K562 (cell line): ENCODE measurements around the gene RSPO1.

Experiments used
- MAX ChIP-seq: sonication (generic); formaldehyde crosslinking; IDR thresholded peaks from 2 replicates; pipeline ENCODE4 v1.9.0; 2022; ENCODE audit warnings: mild to moderate bottlenecking, missing genetic modification reagents
- NR2C2 ChIP-seq, 2 experiments: fragments of 200-800 bp in 1 of 2; sonication (Bioruptor generic) in 1 of 2; sonication (generic) in 1 of 2; formaldehyde crosslinking in 1 of 2; IDR thresholded peaks; 2 replicates each; pipeline versions ENCODE4 v1.6.1 to v1.8.0; 2016 to 2022; ENCODE audit warnings: mild to moderate bottlenecking in 1 of 2, missing compliant biosample characterization in 1 of 2, missing genetic modification characterization in 1 of 2, missing genetic modification reagents in 1 of 2
- POLR2AphosphoS5 ChIP-seq: IDR thresholded peaks from 2 replicates; pipeline ENCODE4 v1.6.1; 2011; ENCODE audit warnings: mild to moderate bottlenecking, low read depth, low read length, moderate library complexity; ENCODE audit not compliant: control insufficient read depth, insufficient read depth
- XRCC5 ChIP-seq: fragments of 200-400 bp; formaldehyde crosslinking; IDR thresholded peaks from 2 replicates; pipeline ENCODE4 v1.6.1; 2017; ENCODE audit warnings: low read depth, mild to moderate bottlenecking, low read length
- TF ChIP-seq, protein P1 (sequence below): sonication (generic); formaldehyde crosslinking; IDR thresholded peaks from 2 replicates; pipeline ENCODE4 v1.8.1; 2023; ENCODE audit warnings: mild to moderate bottlenecking, missing genetic modification reagents

DNA sequence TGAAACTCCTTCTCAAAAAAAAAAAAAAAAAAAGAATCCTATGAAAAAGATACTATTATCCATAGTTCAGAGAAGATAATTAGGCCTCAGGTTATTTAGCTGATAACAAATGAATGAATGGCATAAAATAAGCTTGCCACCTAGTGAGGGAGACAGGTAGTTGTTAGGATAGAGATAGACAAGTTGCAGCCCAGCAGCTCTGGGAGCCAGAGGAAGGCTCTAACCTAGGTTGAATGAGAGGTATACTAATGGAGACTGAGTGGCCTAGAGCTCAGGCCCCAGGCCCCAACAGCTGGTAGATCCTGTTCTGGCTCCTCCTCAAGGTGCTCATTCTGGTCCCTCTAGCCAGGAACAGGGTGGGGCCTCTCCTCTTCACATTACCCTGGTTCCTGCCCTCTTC is 20.6 kb upstream of the RSPO1 start:
- TF ChIP-seq NR2C2 (CRISPR knock-in tag; IDR thresholded peaks at IDR 0.05) (no peak), NR2C2 (tag; IDR thresholded peaks at IDR 0.05) (no peak), POLR2AphosphoS5 (no peak), XRCC5 (no peak), MAX (CRISPR knock-in tag) (no peak)
- TF ChIP-seq, protein P1, sequence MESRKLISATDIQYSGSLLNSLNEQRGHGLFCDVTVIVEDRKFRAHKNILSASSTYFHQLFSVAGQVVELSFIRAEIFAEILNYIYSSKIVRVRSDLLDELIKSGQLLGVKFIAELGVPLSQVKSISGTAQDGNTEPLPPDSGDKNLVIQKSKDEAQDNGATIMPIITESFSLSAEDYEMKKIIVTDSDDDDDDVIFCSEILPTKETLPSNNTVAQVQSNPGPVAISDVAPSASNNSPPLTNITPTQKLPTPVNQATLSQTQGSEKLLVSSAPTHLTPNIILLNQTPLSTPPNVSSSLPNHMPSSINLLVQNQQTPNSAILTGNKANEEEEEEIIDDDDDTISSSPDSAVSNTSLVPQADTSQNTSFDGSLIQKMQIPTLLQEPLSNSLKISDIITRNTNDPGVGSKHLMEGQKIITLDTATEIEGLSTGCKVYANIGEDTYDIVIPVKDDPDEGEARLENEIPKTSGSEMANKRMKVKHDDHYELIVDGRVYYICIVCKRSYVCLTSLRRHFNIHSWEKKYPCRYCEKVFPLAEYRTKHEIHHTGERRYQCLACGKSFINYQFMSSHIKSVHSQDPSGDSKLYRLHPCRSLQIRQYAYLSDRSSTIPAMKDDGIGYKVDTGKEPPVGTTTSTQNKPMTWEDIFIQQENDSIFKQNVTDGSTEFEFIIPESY (CRISPR knock-in tag) = no peak
